ENCODE results near the gene FMNL2.

DNA sequence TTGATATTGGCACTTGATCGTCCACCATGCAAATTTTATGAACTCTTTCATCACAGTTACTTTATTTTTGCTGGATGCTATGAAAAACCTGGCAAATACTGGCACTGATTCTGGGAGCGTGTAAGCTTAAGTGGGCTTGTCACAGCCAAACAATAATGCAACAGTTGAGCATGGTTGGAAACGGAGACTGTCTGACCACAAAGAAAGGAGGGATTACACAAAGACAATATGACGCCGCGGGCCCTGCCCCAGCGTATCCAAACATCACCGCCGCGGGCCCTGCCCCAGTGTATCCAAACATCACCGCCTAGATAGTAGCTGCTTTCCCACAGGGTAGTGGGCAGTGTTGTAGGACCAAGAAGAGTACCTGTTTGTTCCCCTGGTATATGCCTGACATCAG lies 246.4 kb downstream of the FMNL2 start:
- TF ChIP-seq SP1 (IDR thresholded peaks at IDR 0.05) = no peak
- TF ChIP-seq FOXA1 (IDR thresholded peaks at IDR 0.05) = no peak

All from HEK293T (cell line).